ELR (cell line): ENCODE results near the gene PTGIS.

Experiments used
- DNase-seq: peaks from one replicate; pipeline ENCODE4 v3.0.0-alpha.2; 2015; ENCODE audit warnings: low read depth

Gene PTGIS

DNA sequence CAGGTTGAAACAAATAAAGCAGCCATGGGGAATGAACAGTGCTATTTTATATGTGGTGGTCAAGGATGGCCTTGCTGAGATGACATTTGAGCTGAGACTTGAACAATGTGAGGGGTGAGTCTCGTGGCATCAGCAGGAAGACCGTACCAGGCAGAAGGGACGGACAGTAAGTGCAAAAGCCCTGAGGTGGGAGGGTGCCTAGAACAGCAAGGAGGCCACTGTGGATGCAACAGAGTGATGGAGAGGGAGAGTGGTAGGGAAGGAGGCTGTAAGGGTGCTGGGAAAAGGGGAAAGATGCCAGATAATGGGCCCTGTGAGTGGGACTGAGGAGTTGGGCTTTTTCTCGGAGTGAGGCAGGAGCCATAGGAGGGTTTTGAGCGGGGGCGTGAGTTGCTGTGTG is 97.0 kb downstream of the PTGIS start:
- DNase-seq, result no peak

- no peak for DNase-seq
Observed at GRCh38 chr20:49469060-49469459, 98.9 kb downstream of the PTGIS start.

DNA sequence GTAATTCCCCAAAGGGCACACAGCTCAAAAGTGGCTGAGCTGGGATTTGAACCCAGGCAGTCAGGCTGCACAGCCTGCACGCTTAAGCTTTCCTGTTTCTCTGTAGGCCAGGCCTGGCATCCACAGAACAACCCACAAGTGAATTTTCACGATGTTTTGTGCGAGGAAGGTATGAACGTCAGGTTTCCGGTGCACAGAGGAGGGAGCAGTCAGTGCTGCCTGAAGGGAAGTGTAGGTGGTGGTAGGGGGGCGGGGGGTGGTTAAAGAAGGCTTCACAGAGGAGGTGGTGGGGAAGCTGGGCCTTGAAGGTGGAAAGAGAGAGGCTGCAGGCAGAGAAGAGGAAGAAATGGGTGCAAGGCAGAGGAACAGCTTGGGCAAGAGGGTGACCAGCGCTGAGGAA is 99.5 kb downstream of the PTGIS start:
- DNase-seq, result no peak

DNA sequence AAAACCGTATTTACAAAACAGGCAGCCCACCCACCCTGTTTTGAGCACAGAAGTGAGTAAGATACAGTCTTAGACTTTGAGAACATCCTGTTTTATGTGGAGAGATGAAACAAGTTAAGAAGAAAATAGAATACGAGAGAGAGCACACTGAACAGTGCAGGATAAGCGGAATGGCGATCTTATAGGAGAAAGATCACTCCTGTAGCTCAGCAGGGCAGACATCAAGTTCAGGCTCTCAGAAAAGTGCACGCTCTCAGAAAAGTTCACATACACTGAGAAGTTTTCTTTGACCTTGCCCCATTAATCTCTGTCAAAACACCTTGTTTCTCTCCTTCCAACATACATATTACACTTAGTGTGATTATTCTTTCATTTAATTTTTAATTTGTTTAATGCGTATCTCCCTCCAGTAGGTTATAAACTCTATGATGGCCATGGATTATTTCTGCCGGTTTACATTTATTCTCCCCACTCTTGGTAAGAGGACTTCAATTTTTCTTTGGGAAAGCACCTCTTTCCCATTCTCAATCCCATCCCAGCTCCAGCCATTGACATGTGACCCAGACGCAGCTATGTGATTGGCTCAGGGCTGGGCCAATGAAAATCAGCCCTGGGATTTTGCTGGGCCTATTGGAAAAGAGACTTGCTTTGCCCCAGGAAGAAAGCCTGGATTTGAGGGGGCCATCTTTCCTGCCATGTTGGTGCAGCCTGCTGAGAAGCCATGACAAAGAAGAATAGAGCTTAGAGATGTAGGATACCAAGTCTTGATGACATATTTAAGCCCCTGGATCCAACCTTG is 101.6 kb downstream of the PTGIS start:
- DNase-seq, result no peak

GRCh38 chr20:49464556-49464955 is 103.4 kb downstream of the PTGIS start:
- DNase-seq, result no peak

DNA sequence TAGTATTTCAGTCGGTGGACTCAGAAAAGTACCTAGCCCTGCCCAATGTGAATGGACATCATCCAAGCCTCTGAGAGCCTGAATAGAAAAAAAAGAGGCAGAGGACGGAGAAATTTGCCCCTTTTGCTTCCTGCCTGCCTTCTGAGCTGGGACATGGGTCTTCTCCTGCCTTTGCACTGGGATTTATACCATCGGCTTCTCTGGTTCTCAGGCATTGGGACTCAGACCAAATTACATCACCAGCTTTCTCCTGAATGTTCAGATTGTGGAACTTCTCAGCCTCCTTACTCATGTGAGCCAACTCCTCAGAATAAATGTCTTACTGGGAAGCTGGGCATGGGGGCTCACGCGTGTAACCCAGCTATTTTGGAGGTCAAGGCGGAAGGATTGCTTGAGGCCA is 105.3 kb downstream of the PTGIS start:
- no peak for DNase-seq

DNA sequence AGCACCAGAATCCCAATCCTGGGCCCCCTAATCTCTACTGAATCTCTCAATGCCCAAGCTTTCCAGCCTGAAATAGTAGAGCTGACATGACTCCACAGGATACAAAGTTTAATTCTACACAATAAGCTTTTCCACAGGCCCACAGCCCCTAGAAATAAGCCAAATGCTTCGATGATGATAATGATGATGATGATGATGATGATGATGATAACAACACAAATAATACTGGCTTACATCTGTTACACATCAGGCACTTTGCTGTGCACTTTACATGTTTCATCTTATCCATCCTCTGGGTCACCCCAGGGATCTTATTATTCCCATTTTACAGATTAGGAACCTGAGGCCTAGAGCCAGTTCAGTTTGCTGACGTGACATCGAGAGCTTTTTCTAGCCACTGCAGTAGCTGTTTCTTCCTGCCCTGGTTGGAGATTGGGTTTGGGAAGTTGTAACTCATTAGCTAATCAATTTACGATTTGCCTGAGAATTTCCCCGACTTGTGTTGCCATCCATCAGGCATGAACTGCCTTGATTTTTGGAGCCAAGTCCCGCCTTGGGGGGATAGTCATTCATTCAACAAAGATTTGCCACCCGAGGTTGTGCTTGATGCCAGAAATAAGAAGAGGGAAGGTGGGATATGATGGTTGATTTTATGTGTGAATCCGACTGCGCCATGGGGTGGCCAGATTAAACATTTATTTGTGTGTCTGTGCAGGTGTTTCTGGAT is 105.9 kb downstream of the PTGIS start:
- DNase-seq, result no peak

- no peak for DNase-seq
Observed at GRCh38 chr20:49460916-49461315, 107.0 kb downstream of the PTGIS start.

DNA sequence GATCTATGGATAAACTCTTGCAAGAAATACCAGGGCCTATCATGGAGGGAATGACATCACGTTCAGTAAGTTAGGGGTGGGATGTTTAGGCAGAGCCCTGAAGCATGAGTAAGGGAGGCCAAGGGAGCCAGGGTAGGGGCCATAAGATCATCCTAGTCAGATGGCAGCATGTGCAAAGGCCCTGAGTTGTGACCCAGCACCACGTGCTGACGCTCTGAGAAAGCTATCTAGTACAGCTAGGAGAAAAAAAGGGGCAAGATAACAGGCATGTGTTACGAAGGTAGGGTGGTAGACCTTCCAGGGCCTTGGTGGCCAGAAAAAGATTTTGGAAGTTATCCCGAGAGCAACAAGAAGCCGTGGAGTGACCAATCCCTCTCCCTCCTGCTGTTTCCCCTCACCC is 107.8 kb downstream of the PTGIS start:
- DNase-seq, result no peak

DNA sequence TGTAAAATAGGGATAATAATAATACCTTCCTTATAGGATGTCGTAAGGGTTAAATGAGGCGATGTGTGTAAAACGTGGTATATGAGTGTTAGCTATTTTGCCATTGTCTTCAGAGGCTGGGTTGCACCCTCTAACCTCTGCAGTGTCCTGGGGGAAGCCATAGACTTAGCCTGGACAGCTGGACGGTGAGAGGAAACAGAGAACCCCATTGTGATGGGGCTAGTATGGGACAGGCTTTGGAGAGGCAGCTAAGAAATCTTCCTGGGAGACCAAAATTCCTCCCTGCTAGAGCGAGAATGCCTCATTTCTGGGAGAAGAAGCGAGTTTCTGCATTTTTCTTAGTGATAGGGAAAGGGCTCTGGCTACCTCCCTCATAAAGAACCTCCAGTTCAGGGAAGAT is 108.3 kb downstream of the PTGIS start:
- no peak for DNase-seq

- DNase-seq, result no peak
Observed at GRCh38 chr20:49457444-49457843, 110.5 kb downstream of the PTGIS start.

DNA sequence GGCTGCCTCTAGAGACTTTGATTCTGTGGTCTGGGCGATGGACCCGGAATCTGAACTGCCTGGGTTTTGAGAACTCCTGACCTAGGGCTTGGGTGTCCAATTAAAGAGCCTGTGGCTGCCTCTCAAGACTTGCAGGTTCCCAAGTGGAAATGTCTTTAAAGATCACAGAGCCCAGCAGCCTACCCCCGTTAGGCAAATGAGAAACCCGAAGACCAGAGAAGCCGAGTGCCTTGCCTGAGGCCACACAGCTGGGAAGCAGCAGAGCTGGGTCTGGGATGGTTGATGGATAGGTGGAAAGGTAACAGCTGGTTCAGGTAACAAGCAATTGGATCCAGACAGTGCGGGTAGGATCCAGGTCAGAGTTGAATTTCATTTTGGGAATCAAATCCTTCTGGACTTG is 111.3 kb downstream of the PTGIS start:
- no peak for DNase-seq

GRCh38 chr20:49455691-49456090 is 112.2 kb downstream of the PTGIS start:
- DNase-seq, result no peak
